OCI-LY7 (cell line): ENCODE measurements around the gene CHST11. TPM values are rescaled to one million over a fixed set of nuclear protein-coding genes. Genes with fewer than 3 reads are reported as not detected.

ENCODE experiments used
- BruUV-seq: library from RNA; stranded (reverse); fragments of 400-500 nt; replicated peaks from 2 replicates; lab custom pipeline; 2021; lab: Mats Ljungman, UMichigan
- CTCF ChIA-PET: fragments of 300-600 bp; sonication (Branson Sonifier 250); formaldehyde crosslinking; loops from one replicate; lab custom pipeline; 2022; ENCODE audit warnings: antibody characterized with exemption; ENCODE audit not compliant: unreplicated experiment; lab: Charles Lee
- POLR2A ChIA-PET: fragments of 300-600 bp; sonication (Branson Sonifier 250); formaldehyde crosslinking; loops from one replicate; lab custom pipeline; 2022; ENCODE audit warnings: antibody characterized with exemption; lab: Charles Lee
- DNase-seq: peaks from one replicate; pipeline ENCODE4 v3.0.0-alpha.2; 2015; ENCODE audit warnings: low spot score
- H2AFZ ChIP-seq: fragments of 200-600 bp; sonication (generic), shearing (Covaris generic); 2 replicates; pipeline ENCODE4 v1.6.1; 2014; ENCODE audit warnings: mild to moderate bottlenecking, antibody characterized with exemption, low read length, moderate library complexity
- H3K27ac ChIP-seq: fragments of 200-600 bp; sonication (generic); 2 replicates; pipeline ENCODE4 v1.5.1; 2014; ENCODE audit warnings: mixed run types, low read depth, mild to moderate bottlenecking, moderate library complexity, low read length, inconsistent platforms; ENCODE audit not compliant: poor library complexity, severe bottlenecking
- H3K36me3 ChIP-seq: fragments of 200-600 bp; sonication (generic); 2 replicates; pipeline ENCODE4 v1.6.1; 2014; ENCODE audit warnings: mild to moderate bottlenecking, antibody characterized with exemption, low read length, moderate library complexity, mixed read lengths; ENCODE audit not compliant: insufficient read depth
- H3K4me1 ChIP-seq: fragments of 200-600 bp; sonication (generic); 2 replicates; pipeline ENCODE4 v1.5.1; 2014; ENCODE audit warnings: mild to moderate bottlenecking, low read length; ENCODE audit not compliant: insufficient read depth, poor library complexity, severe bottlenecking
- H3K4me2 ChIP-seq: fragments of 200-600 bp; sonication (generic); 2 replicates; pipeline ENCODE4 v1.6.1; 2014; ENCODE audit warnings: mild to moderate bottlenecking, low read length
- H3K4me3 ChIP-seq: fragments of 200-600 bp; sonication (generic); 2 replicates; pipeline ENCODE4 v1.5.1; 2014; ENCODE audit warnings: mild to moderate bottlenecking, low read depth, low read length; ENCODE audit not compliant: poor library complexity, severe bottlenecking
- H3K79me2 ChIP-seq: fragments of 200-600 bp; sonication (generic); 2 replicates; pipeline ENCODE4 v1.6.1; 2016; ENCODE audit warnings: low read depth, mild to moderate bottlenecking, low read length, moderate library complexity, mixed read lengths; ENCODE audit not compliant: insufficient read depth
- H3K9me2 ChIP-seq: fragments of 200-600 bp; sonication (generic); 2 replicates; pipeline ENCODE4 v1.6.1; 2016; ENCODE audit warnings: mild to moderate bottlenecking, low read length, mixed read lengths; ENCODE audit not compliant: insufficient read depth
- H3K9me3 ChIP-seq: fragments of 200-600 bp; sonication (generic); 2 replicates; pipeline ENCODE4 v1.6.1; 2014; ENCODE audit warnings: mild to moderate bottlenecking, mixed run types, low read length, mixed read lengths
- H4K20me1 ChIP-seq: fragments of 200-600 bp; sonication (generic); 2 replicates; pipeline ENCODE4 v1.6.1; 2014; ENCODE audit warnings: mild to moderate bottlenecking, antibody characterized with exemption, low read length, moderate library complexity, mixed read lengths; ENCODE audit not compliant: insufficient read depth
- EZH2phosphoT487 ChIP-seq: fragments of 200-600 bp; sonication (generic); IDR thresholded peaks from 2 replicates; pipeline ENCODE4 v1.6.1; 2018; ENCODE audit warnings: low read depth, borderline replicate concordance, mild to moderate bottlenecking, mixed run types, antibody characterized with exemption, low read length, moderate library complexity, mixed read lengths
- intact Hi-C: fragments of 100-400 bp; cut with micrococcal nuclease; formaldehyde crosslinking; loops from one replicate; pipeline ENCODE4 v1.10.0; 2022; ENCODE audit not compliant: unreplicated experiment
- total RNA-seq, 2 experiments: library from RNA; depleted of rRNA in 1 of 2; stranded (reverse); fragments of >200 nt in 1 of 2; shearing (Covaris generic) in 1 of 2; gene quantifications; 2 replicates each; pipeline ENCODE4 v1.2.3, GENCODE V29; 2014 to 2022
- TF ChIP-seq, protein P1 (sequence below): fragments of 200-600 bp; sonication (generic); conservative IDR thresholded peaks from 2 replicates; pipeline ENCODE4 v1.5.1; 2014; ENCODE audit warnings: mild to moderate bottlenecking, antibody characterized with exemption, low read length, moderate library complexity, mixed read lengths

The CHST11 gene
- total RNA-seq, 2 experiments from 2014 or later = 15.2 to 41.6 TPM

DNA sequence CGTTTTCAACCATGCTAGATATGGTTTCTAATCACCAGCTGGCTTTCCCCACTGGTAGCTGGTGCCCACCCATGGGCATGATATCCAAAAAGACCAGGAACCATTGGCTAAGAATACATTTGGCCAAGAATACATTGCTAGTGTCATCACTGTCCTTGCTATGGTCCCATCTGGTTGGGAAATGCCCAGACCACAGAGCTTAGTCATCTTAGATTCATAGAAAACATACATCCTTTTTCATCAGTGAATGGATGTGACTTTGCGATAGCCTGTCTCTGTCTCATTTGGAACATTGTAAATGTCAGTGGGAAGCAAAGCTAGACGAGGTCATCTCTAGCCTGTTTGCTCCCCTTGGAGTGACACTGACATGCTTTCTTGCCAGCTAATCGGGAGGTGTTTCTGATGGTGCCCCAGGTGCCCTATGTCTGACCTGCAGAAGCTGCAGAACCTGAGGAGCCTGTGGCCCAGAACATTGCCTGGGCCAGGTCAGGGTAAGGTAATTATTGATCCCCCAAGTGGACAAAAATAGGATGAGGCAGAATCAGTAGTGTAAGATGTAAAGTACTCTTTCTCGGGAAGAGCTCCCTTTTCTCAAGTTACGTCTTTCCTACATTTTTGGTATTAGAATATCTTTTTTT is 306.5 kb downstream of the CHST11 start:
- CTCF ChIA-PET = no interaction called here
- Histone ChIP-seq H4K20me1 (no peaks in the 10 kb centered on the region), H3K36me3 (peaks cover 8% of the 10 kb centered on the region), H3K9me3 (no peaks in the 10 kb centered on the region), H3K27ac (no peak overlapping the region), H3K79me2 (no peaks in the 10 kb centered on the region), H3K4me2 (no peak overlapping the region), H2AFZ (no peak overlapping the region), H3K4me3 (no peak overlapping the region), H3K4me1 (peaks cover 15% of the 10 kb centered on the region), H3K9me2 (no peaks in the 10 kb centered on the region)
- no TSS peak for BruUV-seq
- POLR2A ChIA-PET = interaction anchor here (0.6 to 0.9 kb wide), 5 partner anchors 27 to 935 kb away, joined by 3 to 5 read pairs (median 4); no protein-coding TSS in a partner anchor
- intact Hi-C loops = no loop called here
- TF ChIP-seq, protein P1, sequence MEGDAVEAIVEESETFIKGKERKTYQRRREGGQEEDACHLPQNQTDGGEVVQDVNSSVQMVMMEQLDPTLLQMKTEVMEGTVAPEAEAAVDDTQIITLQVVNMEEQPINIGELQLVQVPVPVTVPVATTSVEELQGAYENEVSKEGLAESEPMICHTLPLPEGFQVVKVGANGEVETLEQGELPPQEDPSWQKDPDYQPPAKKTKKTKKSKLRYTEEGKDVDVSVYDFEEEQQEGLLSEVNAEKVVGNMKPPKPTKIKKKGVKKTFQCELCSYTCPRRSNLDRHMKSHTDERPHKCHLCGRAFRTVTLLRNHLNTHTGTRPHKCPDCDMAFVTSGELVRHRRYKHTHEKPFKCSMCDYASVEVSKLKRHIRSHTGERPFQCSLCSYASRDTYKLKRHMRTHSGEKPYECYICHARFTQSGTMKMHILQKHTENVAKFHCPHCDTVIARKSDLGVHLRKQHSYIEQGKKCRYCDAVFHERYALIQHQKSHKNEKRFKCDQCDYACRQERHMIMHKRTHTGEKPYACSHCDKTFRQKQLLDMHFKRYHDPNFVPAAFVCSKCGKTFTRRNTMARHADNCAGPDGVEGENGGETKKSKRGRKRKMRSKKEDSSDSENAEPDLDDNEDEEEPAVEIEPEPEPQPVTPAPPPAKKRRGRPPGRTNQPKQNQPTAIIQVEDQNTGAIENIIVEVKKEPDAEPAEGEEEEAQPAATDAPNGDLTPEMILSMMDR = no peak
- DNase-seq = no peak

DNA sequence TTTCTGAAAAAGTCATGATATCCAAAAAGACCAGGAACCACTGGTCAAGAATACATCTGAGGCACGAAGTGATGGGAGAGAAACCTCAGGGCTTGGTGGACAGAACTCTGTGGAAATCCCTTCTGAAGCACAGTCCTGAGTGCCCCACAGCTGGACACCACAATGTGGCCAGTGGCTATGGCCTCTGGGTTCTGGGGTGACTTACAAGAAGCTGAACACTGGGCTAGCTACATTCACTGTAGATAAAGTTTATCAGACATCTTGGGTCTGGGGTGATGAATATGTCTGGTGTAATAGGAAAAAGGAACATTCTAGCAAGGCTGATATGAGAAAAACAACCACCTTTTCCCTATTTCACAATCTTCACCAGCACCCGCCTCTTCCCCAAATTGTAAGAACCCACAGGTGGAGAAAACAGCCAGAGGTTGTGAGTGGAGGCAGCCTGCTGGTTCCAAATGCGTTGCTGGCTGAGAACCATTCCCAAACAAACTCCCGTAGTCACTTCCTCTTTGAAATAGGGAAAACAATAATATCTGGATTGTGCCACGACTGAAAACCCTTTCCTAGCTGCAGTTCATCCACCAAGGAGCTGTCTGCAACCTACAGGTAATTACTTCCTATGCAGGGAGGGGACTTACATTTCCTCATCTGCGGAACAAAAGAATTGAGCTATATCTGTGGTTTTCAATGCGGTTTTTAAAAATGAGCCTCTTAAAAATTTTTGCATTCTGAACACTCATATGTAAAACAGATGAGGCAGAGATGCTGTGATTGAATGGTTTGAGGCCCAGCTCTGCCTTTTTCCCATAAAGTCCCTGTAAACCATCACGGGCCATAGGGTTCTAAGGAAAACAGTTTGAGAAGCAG is 307.7 kb downstream of the CHST11 start:
- Histone ChIP-seq H4K20me1 (no peaks in the 10 kb centered on the region), H3K79me2 (no peaks in the 10 kb centered on the region), H3K36me3 (no peaks in the 10 kb centered on the region), H3K9me2 (no peaks in the 10 kb centered on the region), H3K4me3 (peak overlapping the region; percentile 14), H3K4me1 (peaks cover 15% of the 10 kb centered on the region), H3K27ac (no peak overlapping the region), H2AFZ (peak overlapping the region; percentile 43; the same call in 1 of the 2 replicates), H3K9me3 (no peaks in the 10 kb centered on the region), H3K4me2 (peak overlapping the region; percentile 62)
- TF ChIP-seq, protein P1 = no peak
- TF ChIP-seq EZH2phosphoT487 = no peak
- no TSS peak for BruUV-seq
- POLR2A ChIA-PET = interaction anchor here (1.4 kb wide), 2 partner anchors 13 to 69 kb away, joined by 3 to 4 read pairs; no protein-coding TSS in a partner anchor
- peak; percentile 46 for DNase-seq
- CTCF ChIA-PET = no interaction called here
- intact Hi-C loops = no loop called here
